ENCODE measurements around the gene AGER.
"Not testable (repeated sequence)": the region's sequence is repeated elsewhere in the genome, so short reads cannot be mapped to it uniquely, and the experiment has no call there.

AGER gene

GRCh38 chr6:32186151-32186840 is 2.2 kb upstream of the AGER start:
- not testable (repeated sequence) for DNase-seq (ENCODE audit: low read depth)

GRCh38 chr6:32185681-32186131 is 1.7 kb upstream of the AGER start:
- peak; percentile 46 for DNase-seq (ENCODE audit: low read depth)

- DNase-seq (ENCODE audit: low read depth): no peak
These were observed 470 bp downstream of the AGER start for GRCh38 chr6:32183483-32184083.

GRCh38 chr6:32183030-32183429 is 1.0 kb downstream of the AGER start:
- DNase-seq (ENCODE audit: low read depth): no peak

DNA sequence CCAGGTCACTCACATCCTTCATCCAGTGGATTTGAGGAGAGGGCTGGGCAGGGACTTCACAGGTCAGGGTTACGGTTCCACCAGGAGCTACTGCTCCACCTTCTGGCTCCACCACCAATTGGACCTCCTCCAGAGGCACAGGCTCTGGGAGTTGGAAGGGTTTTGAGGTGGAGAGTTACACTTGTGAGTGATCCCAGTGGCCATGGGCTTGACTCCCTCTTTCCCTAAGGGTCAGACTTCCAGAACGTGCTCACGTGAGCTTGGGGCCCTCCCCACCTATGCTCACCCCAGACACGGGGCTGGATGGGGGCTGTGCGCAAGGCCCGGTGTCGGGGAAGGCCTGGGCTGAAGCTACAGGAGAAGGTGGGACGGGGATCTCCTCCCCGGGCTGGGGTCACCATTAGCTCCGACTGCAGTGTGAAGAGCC is 1.5 kb downstream of the AGER start:
- no peak for DNase-seq (ENCODE audit: low read depth)

- no peak for DNase-seq (ENCODE audit: low read depth)
These were observed 2.0 kb downstream of the AGER start for GRCh38 chr6:32181915-32182529.

DNA sequence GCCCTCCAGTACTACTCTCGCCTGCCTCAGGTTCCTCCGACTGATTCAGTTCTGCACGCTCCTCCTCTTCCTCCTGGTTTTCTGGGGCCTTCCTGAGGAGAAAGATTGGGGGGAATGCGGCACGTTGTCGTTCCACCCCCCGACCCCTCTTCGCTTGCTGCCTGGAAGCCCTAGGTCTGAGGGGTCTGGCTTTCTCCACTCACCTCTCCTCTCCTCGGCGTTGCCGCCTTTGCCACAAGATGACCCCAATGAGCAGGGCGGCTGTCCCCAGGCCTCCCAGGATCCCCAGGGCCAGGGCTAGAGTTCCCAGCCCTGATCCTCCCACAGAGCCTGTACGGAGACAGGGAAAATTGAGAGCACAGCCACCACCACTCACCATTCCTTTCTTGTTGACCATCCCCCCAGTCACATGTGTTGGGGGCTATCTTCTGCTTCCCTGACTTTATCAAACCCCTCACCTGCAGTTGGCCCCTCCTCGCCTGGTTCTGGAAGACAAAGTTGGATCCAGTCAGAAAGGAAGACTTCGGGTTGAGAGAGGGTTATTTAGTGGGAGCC is 2.8 kb downstream of the AGER start:
- DNase-seq (ENCODE audit: low read depth): no peak

DNA sequence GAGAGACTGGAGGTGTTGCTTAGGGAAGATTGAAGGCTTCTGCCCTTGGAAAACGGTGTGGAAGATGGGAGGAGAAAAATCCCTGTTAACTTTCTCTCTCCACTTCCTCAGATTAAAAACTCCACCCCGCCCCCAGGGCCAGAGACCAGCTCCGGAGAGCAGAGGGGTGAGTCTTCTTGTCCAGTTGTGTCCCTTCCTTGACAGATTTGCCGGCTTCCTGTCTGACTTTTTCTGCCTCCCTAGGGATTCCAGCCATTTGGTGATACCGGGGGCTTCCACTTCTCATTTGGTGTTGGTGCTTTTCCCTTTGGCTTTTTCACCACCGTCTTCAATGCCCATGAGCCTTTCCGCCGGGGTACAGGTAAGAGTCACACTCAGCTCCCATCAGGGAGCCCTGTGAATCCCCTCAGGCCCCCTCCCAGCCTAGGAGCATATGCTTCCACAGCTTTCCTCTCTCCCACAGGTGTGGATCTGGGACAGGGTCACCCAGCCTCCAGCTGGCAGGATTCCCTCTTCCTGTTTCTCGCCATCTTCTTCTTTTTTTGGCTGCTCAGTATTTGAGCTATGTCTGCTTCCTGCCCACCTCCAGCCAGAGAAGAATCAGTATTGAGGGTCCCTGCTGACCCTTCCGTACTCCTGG is 4.2 kb downstream of the AGER start:
- no peak for DNase-seq (ENCODE audit: low read depth)

GRCh38 chr6:32178547-32179440 is 5.3 kb downstream of the AGER start:
- DNase-seq (ENCODE audit: low read depth): no peak

DNA sequence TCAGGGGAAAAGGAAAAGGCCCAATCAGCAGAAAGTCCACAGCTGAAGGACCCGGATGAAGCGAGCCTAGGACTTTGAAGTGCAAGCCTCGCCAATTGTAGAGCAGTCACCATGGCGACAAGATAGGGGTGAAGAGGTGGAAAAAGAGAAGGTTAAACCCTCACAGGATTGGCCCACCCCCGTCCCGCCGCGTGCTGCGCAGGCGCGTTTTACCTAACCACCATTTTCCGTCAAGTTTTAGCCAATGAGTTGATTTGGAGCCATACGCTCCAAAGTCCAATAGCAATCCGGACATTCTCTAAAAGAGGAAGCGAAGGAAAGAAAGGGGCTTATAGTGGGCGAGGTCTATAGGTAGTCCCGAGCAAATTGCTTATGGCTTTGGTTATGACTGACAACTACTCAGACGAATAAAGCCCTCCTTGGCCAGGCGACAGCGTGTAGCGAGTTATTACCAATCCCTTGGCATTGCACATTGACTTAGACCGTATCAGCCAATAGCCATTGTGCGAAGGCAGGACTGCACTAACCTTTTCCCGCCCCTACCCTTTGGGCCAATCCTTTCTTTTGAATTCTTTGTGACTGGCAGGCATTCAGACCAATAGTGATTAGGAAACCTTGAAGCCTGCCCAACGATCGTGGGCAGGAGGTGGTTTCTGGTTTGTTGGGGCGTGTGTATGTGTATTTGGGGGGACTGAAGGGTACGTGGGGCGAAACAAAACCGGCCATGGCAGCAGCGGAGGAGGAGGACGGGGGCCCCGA is 6.1 kb downstream of the AGER start, which contains the start of gene RNF5:
TSS of gene RNF5 (plus strand) at position 618 of the 759 bp plus-strand sequence. CDS start at position 725, 107 bp downstream.
- DNase-seq (ENCODE audit: low read depth): peak; percentile 88

DNA sequence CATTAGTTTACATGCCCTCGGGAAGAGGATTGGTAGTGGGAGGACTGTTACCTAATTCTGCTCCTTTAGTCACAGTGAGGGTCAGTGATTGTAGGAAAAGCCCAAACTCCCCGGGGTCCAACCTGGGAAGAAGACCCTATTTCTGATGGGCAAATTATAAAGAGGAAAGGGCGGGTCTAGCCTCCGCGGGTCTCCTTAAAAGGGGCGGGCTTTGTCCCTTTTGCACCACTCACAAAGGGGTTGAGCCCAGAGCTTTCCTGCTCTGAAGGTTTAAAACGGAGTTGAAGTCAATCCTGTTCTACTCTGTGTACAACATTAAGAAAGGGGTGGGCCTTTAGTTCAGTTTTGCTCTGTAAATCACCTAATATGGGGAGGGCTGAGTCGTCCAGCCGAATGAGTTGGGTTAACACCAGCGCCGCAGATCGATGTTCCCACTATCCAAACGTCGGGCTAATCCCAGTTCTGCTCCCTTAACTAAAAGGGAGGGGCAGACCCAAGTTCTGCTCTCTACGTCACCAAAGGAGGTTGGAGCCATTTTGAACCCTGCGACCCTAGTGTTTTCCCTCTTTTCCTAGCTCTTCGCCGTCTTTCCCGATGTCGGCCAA is 6.8 kb downstream of the AGER start:
- no peak for DNase-seq (ENCODE audit: low read depth)

DNA sequence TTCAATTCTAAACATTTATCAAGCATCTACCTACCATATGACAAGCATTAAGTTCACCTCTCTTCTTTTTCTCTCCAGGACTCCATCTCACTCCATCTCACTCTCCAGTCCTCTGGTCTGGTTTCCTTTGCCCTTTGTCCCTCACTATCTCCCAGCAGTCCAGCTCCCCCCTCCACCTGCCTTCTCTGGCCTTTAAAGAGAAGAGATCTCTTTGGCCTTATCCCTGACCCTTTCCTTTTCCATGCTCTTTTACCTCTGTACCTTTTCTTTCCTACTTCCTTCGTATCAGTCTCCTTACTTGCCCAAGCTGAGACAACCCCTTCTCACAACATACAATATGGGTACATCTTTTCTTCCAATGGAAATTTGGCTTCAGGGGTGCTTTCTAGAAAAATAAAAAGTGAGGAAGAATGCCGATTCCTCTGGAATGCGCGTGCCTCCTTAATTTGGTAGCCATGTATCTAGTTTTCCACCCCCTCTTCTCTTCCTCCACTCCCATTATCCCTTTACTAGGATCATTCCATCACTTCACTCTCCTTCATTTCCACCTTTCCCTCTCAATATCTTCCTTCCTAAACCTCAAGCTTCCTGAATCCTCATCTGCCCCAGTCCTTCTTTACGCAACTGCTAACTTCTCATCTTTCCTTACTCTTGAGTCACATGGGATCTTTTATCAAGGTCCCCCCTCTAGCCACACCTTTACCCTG is 7.4 kb downstream of the AGER start:
- no peak for DNase-seq (ENCODE audit: low read depth)

- DNase-seq (ENCODE audit: low read depth): peak; percentile 93
These were observed 8.2 kb downstream of the AGER start, which contains the start of gene AGPAT1 for GRCh38 chr6:32175711-32176475. Gene AGPAT1, minus strand, starts transcription at chr6:32176084. Its CDS starts 4,588 bp downstream, at chr6:32171496.

GRCh38 chr6:32175322-32175710 is 8.7 kb downstream of the AGER start:
- DNase-seq (ENCODE audit: low read depth): no peak

GRCh38 chr6:32174416-32174815 is 9.6 kb downstream of the AGER start:
- no peak for DNase-seq (ENCODE audit: low read depth)

- DNase-seq (ENCODE audit: low read depth): no peak
These were observed 10.9 kb downstream of the AGER start for GRCh38 chr6:32173051-32173727.

- DNase-seq (ENCODE audit: low read depth): no peak
These were observed 12.8 kb downstream of the AGER start for GRCh38 chr6:32171234-32171633.

- DNase-seq (ENCODE audit: low read depth): no peak
These were observed 13.8 kb downstream of the AGER start for GRCh38 chr6:32170294-32170693.

Data from stimulated activated CD4-positive, alpha-beta T cell treated with anti-CD3 and anti-CD28 coated beads, Interleukin-2, amount 100 ng/mL, for 4 hours (primary cell).